ENCODE results near the gene WDSUB1. TPM values are rescaled to one million over a fixed set of nuclear protein-coding genes. Genes with fewer than 3 reads are reported as not detected.

Gene WDSUB1
- total and polyA plus RNA-seq, 2 of the 4 experiments (the other 2 are of a cell fraction): 4.8 to 5.2 TPM

- Histone ChIP-seq H2BK5ac (ENCODE audit: low read depth, low read length, poor library complexity, severe bottlenecking) (no peak overlapping the region), H2BK20ac (ENCODE audit: low read depth, low read length) (no peak overlapping the region), H3K56ac (ENCODE audit: extremely low read depth, insufficient read depth, low read length) (no peak overlapping the region), H2BK15ac (ENCODE audit: low read depth, low read length) (0 out of 3 replicates have a peak overlapping the region, but pooled peaks have one; percentile 50), H3K4me3 (ENCODE audit: insufficient read depth, low read depth, low read length) (no peak overlapping the region), H3K9me1 (ENCODE audit: insufficient read depth, low read length) (no peaks in the 10 kb centered on the region), H3K36me3 (ENCODE audit: control insufficient read depth, insufficient read depth, low read length) (peaks cover 11% of the 10 kb centered on the region), H3K4ac (ENCODE audit: low read depth, low read length) (peak overlapping the region; percentile 47; the same call in 1 of the 2 replicates), H3K27ac (ENCODE audit: insufficient read depth, low read length) (peak overlapping the region; percentile 57; the same call in 1 of the 2 replicates), H3K23ac (ENCODE audit: low read depth, low read length) (no peak overlapping the region), H4K8ac (ENCODE audit: low read depth in 2 of 2, low read length in 2 of 2) (peak overlapping the region; percentile 66 to 77; a peak in 2 of 4 replicates), H4K5ac (ENCODE audit: low read depth, low read length) (peak overlapping the region; percentile 25; the same call in 1 of the 2 replicates), H3K9me3 (ENCODE audit: control insufficient read depth, insufficient read depth, low read length) (no peaks in the 10 kb centered on the region), H3K9ac (ENCODE audit: low read depth, low read length) (no peak overlapping the region; the same call in 1 of the 2 replicates), H4K91ac (ENCODE audit: insufficient read depth, low read depth, low read length) (peak overlapping the region; percentile 66; the same call in 1 of the 2 replicates), H3K4me2 (ENCODE audit: low read depth, low read length) (no peak overlapping the region), H3K79me1 (ENCODE audit: low read depth in 1 of 2, low read length in 2 of 2) (no peaks in the 10 kb centered on the region), H3K27me3 (ENCODE audit: control insufficient read depth, insufficient read depth, low read length) (no peaks in the 10 kb centered on the region), H3K18ac (ENCODE audit: low read depth, low read length) (no peak overlapping the region), H4K20me1 (ENCODE audit: insufficient read depth, low read length) (no peaks in the 10 kb centered on the region), H3K14ac (replicated peaks; ENCODE audit: low read depth, low read length) (0 out of 2 replicates have a peak overlapping the region, but pooled peaks have one; percentile 29), H3K4me1 (ENCODE audit: control insufficient read depth, insufficient read depth, low read length) (no peaks in the 10 kb centered on the region), H2AK5ac (ENCODE audit: low read depth, low read length) (no peak overlapping the region), H2BK120ac (ENCODE audit: low read depth, low read length) (peak overlapping the region; percentile 54), H2AFZ (replicated peaks; ENCODE audit: low read length, poor library complexity) (no peak overlapping the region), H2AK9ac (replicated peaks; ENCODE audit: low read depth, low read length, poor library complexity) (no peak overlapping the region)
- DNase-seq (peak; percentile 39), ATAC-seq (ENCODE audit: low read depth) (peak; percentile 49)
- in situ Hi-C loops (cut with MboI; ENCODE audit: low sequenced_read_pairs): no loop called here
- intact Hi-C loops (cut with micrococcal nuclease): no loop called here
- no TSS peak for BruUV-seq (replicated peaks)
- ChIA-PET POLR2A (ENCODE audit: unreplicated experiment) (no interaction called here), CTCF (no interaction called here)
- TF ChIP-seq CEBPB (IDR thresholded peaks at IDR 0.05; ENCODE audit: low read depth, low read length): peak; percentile 54
- no peak for TF ChIP-seq ELK1 (IDR thresholded peaks at IDR 0.05; ENCODE audit: borderline replicate concordance, low read depth, low read length)
- 100% methylated on average over 1 of the region's 5 CpGs; no CpG with 5 or more reads in 1 of the 2 experiments for WGBS, 2 experiments (ENCODE audit: extremely low coverage in 2 of 2, insufficient read length in 1 of 2)
- dilution Hi-C loops (cut with HindIII; ENCODE audit: low sequenced_read_pairs, unreplicated experiment): no loop called here
Measured at GRCh38 chr2:159326569-159327255, 40.2 kb upstream of the WDSUB1 start.
